GM23338 (cell line): ENCODE results near the gene TPM1. TPM values are rescaled to one million over a fixed set of nuclear protein-coding genes. Genes with fewer than 3 reads are reported as not detected.

ENCODE experiments used
- ATAC-seq: fragments of 200-7000 bp; cut with Tn5 transposase; 3 replicates; pipeline ENCODE4 v1.9.1; 2020
- DNase-seq: peaks from one replicate; pipeline ENCODE4 v3.0.0-alpha.2; 2015; ENCODE audit warnings: low spot score
- H2AFZ ChIP-seq: fragments of 200-600 bp; sonication (generic); 2 replicates; pipeline ENCODE4 v1.8.0; 2016; ENCODE audit warnings: antibody characterized with exemption, mild to moderate bottlenecking, moderate library complexity
- H3F3A ChIP-seq: fragments of 200-600 bp; sonication (generic); replicated peaks from 2 replicates; pipeline ENCODE4 v1.8.0; 2017; ENCODE audit warnings: antibody characterized with exemption, mixed run types, low read depth
- H3K27ac ChIP-seq: fragments of 200-600 bp; sonication (generic); 2 replicates; pipeline ENCODE4 v1.6.1; 2016; ENCODE audit warnings: low read depth
- H3K27me3 ChIP-seq: fragments of 200-600 bp; sonication (generic); 2 replicates; pipeline ENCODE4 v1.8.0; 2016; ENCODE audit warnings: mild to moderate bottlenecking, mixed run types, moderate library complexity; ENCODE audit not compliant: insufficient read depth
- H3K36me3 ChIP-seq: fragments of 200-600 bp; sonication (generic); 2 replicates; pipeline ENCODE4 v1.8.0; 2016; ENCODE audit warnings: mild to moderate bottlenecking; ENCODE audit not compliant: insufficient read depth
- H3K4me1 ChIP-seq: fragments of 200-600 bp; sonication (generic); 2 replicates; pipeline ENCODE4 v1.8.0; 2016; ENCODE audit warnings: mild to moderate bottlenecking, moderate library complexity; ENCODE audit not compliant: insufficient read depth
- H3K4me2 ChIP-seq: fragments of 200-600 bp; sonication (generic); 2 replicates; pipeline ENCODE4 v1.7.1; 2017; ENCODE audit warnings: mixed run types
- H3K4me3 ChIP-seq: fragments of 200-600 bp; sonication (generic); 2 replicates; pipeline ENCODE4 v1.6.1; 2016; ENCODE audit warnings: mixed run types
- H3K79me2 ChIP-seq: fragments of 200-600 bp; sonication (generic); replicated peaks from 2 replicates; pipeline ENCODE4 v1.8.0; 2017; ENCODE audit warnings: mild to moderate bottlenecking; ENCODE audit not compliant: insufficient read depth
- H3K9me2 ChIP-seq: fragments of 200-600 bp; sonication (generic); 2 replicates; pipeline ENCODE4 v1.8.0; 2017; ENCODE audit not compliant: insufficient read depth
- H4K20me1 ChIP-seq: fragments of 200-600 bp; sonication (generic); replicated peaks from 2 replicates; pipeline ENCODE4 v1.8.0; 2017; ENCODE audit warnings: mild to moderate bottlenecking; ENCODE audit not compliant: insufficient read depth
- H3K27ac Mint-ChIP-seq: 2 replicates; pipeline ENCODE4 v1.8.0; 2020; ENCODE audit warnings: inconsistent platforms, mild to moderate bottlenecking, moderate library complexity, mixed read lengths
- H3K27me3 Mint-ChIP-seq: 3 replicates; pipeline ENCODE4 v1.8.0; 2022; ENCODE audit warnings: low read depth, mild to moderate bottlenecking, moderate library complexity, mixed read lengths, inconsistent platforms; ENCODE audit not compliant: insufficient read depth, poor library complexity
- H3K36me3 Mint-ChIP-seq: 3 replicates; pipeline ENCODE4 v1.8.0; 2021; ENCODE audit warnings: low read depth, mild to moderate bottlenecking, inconsistent platforms, moderate library complexity, mixed read lengths
- H3K4me1 Mint-ChIP-seq: 3 replicates; pipeline ENCODE4 v1.8.0; 2020; ENCODE audit warnings: mild to moderate bottlenecking, inconsistent platforms, mixed read lengths
- H3K4me3 Mint-ChIP-seq: 3 replicates; pipeline ENCODE4 v1.8.0; 2021; ENCODE audit warnings: moderate library complexity, mild to moderate bottlenecking, inconsistent platforms, mixed read lengths
- H3K9me3 Mint-ChIP-seq: 3 replicates; pipeline ENCODE4 v1.8.0; 2020; ENCODE audit warnings: moderate library complexity, mild to moderate bottlenecking, inconsistent platforms, mixed read lengths
- JUNB ChIP-seq: IDR thresholded peaks from one replicate; pipeline ENCODE4 v1.6.1; 2016; ENCODE audit warnings: antibody characterized with exemption; ENCODE audit not compliant: unreplicated experiment
- POLR2AphosphoS5 ChIP-seq: IDR thresholded peaks from 2 replicates; pipeline ENCODE4 v1.6.1; 2016; ENCODE audit warnings: antibody characterized with exemption, low read depth
- REST ChIP-seq: IDR thresholded peaks from one replicate; pipeline ENCODE4 v1.6.1; 2018; ENCODE audit warnings: antibody characterized with exemption; ENCODE audit not compliant: unreplicated experiment
- polyA plus RNA-seq: library from polyadenylated mRNA; unstranded; fragments of >200 nt; fragmentation: Nextera tagmentation; extraction: Ambion mirVana; gene quantifications from 2 replicates; pipeline ENCODE4 v1.2.1, GENCODE V29; 2016
- total RNA-seq: library from RNA; depleted of rRNA; stranded (reverse); fragments of >200 nt; shearing (Covaris generic); gene quantifications from 2 replicates; pipeline ENCODE4 v1.2.3, GENCODE V29; 2014

Gene TPM1
- total and polyA plus RNA-seq, 2 experiments from 2014 or later, result 449 to 913 TPM

- Mint-ChIP-seq H3K4me1 (peaks cover 5% of the 10 kb centered on the region; the same call in 2 of the 3 replicates), H3K9me3 (peaks cover 16% of the 10 kb centered on the region), H3K4me3 (no peak overlapping the region), H3K27ac (no peak overlapping the region), H3K27me3 (peaks cover 10% of the 10 kb centered on the region), H3K36me3 (peaks cover 3% of the 10 kb centered on the region; the same call in 2 of the 3 replicates)
- no peaks in the 10 kb centered on the region for H3K79me2 ChIP-seq
- H2AFZ ChIP-seq, result peak overlapping the region; percentile 76; the same call in 1 of the 2 replicates
- H3K36me3 ChIP-seq, result no peaks in the 10 kb centered on the region
- DNase-seq (no peak), ATAC-seq (no peak)
- 0 out of 2 replicates have a peak, but pooled peaks cover 6% of the 10 kb centered on the region for H3K4me1 ChIP-seq
- no peak overlapping the region for H3K27ac ChIP-seq
- no peaks in the 10 kb centered on the region for H3K27me3 ChIP-seq
- H4K20me1 ChIP-seq, result no peaks in the 10 kb centered on the region
- peaks cover 8% of the 10 kb centered on the region; the same call in 1 of the 2 replicates for H3K9me2 ChIP-seq
- H3K4me3 ChIP-seq, result no peak overlapping the region
- H3K4me2 ChIP-seq, result no peak overlapping the region
- TF ChIP-seq REST (no peak), JUNB (no peak)
- H3F3A ChIP-seq, result no peaks in the 10 kb centered on the region
Observed at GRCh38 chr15:63010386-63010785, 32.2 kb upstream of the TPM1 start.

- no peaks in the 10 kb centered on the region for H4K20me1 ChIP-seq
- no peaks in the 10 kb centered on the region for H3K79me2 ChIP-seq
- DNase-seq, result no peak
- no peak overlapping the region for H3K27ac Mint-ChIP-seq
- 0 out of 2 replicates have a peak, but pooled peaks cover 6% of the 10 kb centered on the region for H3K4me1 ChIP-seq
- no peaks in the 10 kb centered on the region for H3F3A ChIP-seq
- no peaks in the 10 kb centered on the region for H3K36me3 ChIP-seq
- no peak for ATAC-seq
- no peaks in the 10 kb centered on the region for H3K27me3 ChIP-seq
- H3K27me3 Mint-ChIP-seq, result peaks cover 10% of the 10 kb centered on the region
- H3K4me1 Mint-ChIP-seq, result peaks cover 5% of the 10 kb centered on the region; the same call in 2 of the 3 replicates
- H3K4me3 ChIP-seq, result no peak overlapping the region
- peaks cover 16% of the 10 kb centered on the region for H3K9me3 Mint-ChIP-seq
- H3K4me2 ChIP-seq, result no peak overlapping the region
- H2AFZ ChIP-seq, result no peak overlapping the region
- H3K9me2 ChIP-seq, result peaks cover 13% of the 10 kb centered on the region; the same call in 1 of the 2 replicates
- no peak overlapping the region for H3K4me3 Mint-ChIP-seq
- peaks cover 3% of the 10 kb centered on the region; the same call in 2 of the 3 replicates for H3K36me3 Mint-ChIP-seq
- H3K27ac ChIP-seq, result no peak overlapping the region
- no peak for TF ChIP-seq REST
- TF ChIP-seq JUNB, result no peak
- no peak for TF ChIP-seq POLR2AphosphoS5
Observed at GRCh38 chr15:63010920-63011693, 31.4 kb upstream of the TPM1 start.
